PFSK-1 (cell line): ENCODE results near the gene MORN1.

ENCODE experiments used
- FOXP2 ChIP-seq: optimal IDR thresholded peaks from 2 replicates; pipeline ENCODE3; 2011; ENCODE audit warnings: borderline replicate concordance, control low read depth, inconsistent platforms; ENCODE audit not compliant: insufficient read depth; ENCODE audit errors: extremely low read length, extremely low read depth
- POLR2AphosphoS5 ChIP-seq: IDR thresholded peaks from 2 replicates; pipeline ENCODE4 v1.6.1; 2012; ENCODE audit warnings: low read depth, mild to moderate bottlenecking, control low read depth, low read length, moderate library complexity
- REST ChIP-seq, 2 experiments: IDR thresholded peaks; 2 replicates each; pipeline versions ENCODE4 v1.6.1 to v1.8.0; 2011 to 2012; ENCODE audit warnings: low read depth in 2 of 2, low read length in 2 of 2, control low read depth in 1 of 2, inconsistent platforms in 1 of 2, mild to moderate bottlenecking in 1 of 2, moderate library complexity in 1 of 2; ENCODE audit not compliant: insufficient read depth in 1 of 2
- SIN3A ChIP-seq: IDR thresholded peaks from 2 replicates; pipeline ENCODE4 v1.6.1; 2012; ENCODE audit warnings: mild to moderate bottlenecking, low read length, moderate library complexity, borderline replicate concordance; ENCODE audit not compliant: insufficient read depth
- TAF1 ChIP-seq: IDR thresholded peaks from 2 replicates; pipeline ENCODE4 v1.6.1; 2012; ENCODE audit warnings: low read length, control low read depth, borderline replicate concordance; ENCODE audit not compliant: insufficient read depth

MORN1 gene

DNA sequence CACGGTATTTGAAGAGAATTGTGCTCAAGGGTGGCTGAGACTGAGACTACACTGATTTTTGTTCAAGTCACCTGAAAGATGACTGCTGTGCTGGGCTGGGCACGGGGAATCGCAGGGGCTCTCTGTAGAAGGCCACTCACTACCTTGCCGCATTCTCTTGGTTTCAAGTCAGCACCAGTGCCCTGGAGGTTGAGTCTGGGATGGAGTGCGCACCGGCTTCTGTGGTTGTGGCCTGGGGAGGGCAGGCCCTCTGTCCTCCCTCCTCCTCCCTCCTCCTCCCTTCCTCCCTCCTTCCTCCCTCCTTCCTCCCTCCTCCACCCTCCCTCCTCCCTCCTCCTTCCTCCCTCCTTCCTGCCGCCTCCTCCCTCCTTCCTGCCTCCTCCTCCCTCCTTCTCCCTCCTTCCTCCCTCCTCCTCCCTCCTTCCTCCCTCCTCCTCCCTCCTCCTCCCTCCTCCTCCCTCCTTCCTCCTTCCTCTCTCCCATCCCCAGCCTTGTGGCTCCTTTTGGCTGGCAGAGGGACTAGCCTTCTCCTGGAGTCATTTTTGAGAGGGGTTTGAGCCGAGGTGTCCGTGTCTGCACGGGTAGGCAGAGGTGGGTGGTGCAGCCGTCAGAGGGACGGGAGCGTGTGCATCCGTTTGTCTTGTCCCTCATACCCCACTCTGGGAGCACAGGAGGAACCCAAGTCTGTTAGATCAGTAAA lies 9.7 kb upstream of the MORN1 start:
- TF ChIP-seq FOXP2 (no peak), TAF1 (no peak), SIN3A (no peak), POLR2AphosphoS5 (no peak), REST (IDR thresholded peaks at IDR 0.05; ENCODE audit: insufficient read depth in 1 of 2, low read depth in 2 of 2, low read length in 2 of 2) (no peak)

DNA sequence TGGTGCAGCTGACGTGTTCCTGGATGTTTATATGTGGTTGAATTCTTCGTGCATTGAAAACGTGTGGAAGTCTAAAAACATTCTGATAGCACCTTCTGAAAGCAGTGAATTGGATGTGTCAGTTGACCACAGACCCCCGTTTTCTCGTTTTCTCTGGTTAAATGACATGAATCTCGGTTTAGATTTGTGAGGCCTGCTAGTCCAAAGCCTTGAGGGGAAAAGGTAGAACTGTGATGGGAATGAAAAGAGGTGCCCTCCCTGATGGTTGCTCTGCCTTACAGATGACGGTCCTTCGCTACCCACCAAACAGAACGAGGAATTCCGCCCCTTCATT lies 9.2 kb upstream of the MORN1 start:
- TF ChIP-seq POLR2AphosphoS5 (no peak), TAF1 (no peak)

DNA sequence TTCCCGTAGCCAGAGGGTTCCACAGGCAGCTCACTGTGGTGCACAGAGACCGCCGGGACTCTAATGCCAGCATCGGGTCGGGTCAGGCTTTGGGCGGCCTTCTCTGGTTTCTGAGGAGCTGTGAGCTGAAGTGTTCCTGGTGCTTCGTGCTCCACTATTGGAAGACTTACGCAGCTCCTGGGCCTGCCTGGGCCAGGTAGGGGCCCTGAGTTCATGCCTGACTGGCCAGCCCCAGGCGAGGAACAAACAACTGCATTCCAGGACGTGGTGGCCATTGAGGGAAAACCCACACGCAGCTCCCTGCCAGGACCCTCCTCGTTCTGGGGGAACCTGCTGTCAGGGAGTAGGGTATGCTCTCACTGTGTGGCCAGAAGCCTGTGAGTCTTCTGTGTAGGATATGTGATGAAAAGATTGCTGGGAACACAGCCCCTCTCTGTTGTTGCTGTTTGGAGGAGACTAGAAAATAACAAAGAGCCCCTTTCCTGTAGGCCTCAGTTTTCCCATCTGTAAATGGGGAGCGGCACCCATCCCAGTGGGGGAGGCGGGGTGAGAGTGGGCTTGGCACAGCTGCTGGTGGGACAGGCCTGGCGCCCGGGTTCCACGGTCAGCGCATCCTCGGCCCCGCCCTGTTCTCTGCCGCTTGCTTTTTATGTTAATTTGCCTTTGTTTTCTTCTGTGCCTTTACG lies 8.7 kb upstream of the MORN1 start:
- TF ChIP-seq POLR2AphosphoS5: no peak

DNA sequence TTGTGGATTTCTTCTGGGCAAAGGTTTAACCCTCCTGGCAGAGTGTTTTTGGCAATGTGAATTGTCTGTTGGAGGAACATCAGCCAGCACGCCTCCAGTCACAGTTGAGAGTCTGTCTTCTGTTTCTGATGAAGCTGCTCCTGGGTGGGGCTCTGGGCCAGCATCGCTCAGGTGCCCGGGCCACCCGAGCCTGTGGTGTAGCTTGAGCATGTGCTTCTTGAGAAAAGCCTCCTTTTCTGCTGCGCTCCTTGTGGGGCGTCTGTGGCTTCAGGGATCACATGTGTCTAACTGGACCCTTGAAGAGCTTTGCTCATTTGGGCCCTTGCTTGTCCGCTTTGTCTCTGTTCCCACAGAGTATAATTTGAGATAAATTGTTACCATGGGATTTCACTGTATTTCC lies 7.5 kb upstream of the MORN1 start:
- no peak for TF ChIP-seq SIN3A
- no peak for TF ChIP-seq REST (IDR thresholded peaks at IDR 0.05; ENCODE audit: insufficient read depth in 1 of 2, low read depth in 2 of 2, low read length in 2 of 2)
- TF ChIP-seq POLR2AphosphoS5: no peak
- TF ChIP-seq TAF1: no peak
- TF ChIP-seq FOXP2: no peak

DNA sequence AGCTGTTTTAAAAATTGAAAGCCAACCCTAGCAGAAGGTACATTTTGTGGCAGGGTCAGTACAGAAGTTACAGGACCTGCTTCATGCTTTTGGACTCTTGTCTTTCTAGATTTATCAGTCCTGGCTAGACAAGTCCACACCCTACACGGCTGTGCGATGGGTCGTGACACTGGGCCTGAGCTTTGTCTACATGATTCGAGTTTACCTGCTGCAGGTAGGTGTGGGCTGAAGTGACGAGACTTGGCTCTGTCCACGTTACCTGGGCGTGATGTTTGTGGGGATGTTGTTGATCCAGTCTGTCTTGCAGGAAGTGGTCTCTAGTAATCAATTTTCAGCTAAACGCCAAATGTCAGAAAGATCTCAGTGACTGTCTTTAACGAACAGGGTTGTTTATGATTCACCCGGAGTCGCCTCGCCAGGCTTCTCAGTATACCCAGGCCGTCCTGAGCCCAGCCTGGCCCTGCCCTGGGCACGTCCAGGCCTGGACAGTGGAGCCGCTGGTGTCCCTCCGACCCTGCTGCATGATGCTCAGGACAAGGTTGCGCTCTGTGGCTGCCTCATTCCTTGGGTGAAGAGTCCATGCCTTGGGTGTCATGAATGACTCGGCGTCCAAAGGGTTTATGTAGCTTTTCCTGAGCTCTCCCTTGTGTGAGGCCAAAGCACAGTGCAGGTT lies 5.8 kb upstream of the MORN1 start:
- TF ChIP-seq TAF1 (no peak), SIN3A (no peak), FOXP2 (no peak), REST (IDR thresholded peaks at IDR 0.05; ENCODE audit: insufficient read depth in 1 of 2, low read depth in 2 of 2, low read length in 2 of 2) (no peak), POLR2AphosphoS5 (no peak)

DNA sequence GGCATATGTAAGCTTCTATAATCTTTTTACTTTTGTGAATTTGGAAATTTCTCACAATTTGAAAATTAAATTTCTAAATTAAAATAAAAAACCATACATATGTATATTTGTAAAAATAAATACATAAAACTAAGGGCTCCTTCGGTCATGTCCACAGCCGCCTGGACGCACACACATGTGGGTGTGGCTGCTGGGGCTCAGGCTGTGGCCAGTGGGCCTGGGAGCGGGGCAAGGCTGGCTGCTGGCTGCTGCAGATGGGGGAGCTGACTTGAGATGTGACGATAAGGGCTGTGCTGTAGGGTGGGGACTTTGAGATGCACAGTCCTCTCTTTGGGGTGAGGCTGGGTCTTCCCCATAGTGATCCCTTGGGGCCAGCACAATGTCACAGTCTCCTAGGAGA lies 5.1 kb upstream of the MORN1 start:
- TF ChIP-seq TAF1: no peak
- TF ChIP-seq REST (IDR thresholded peaks at IDR 0.05; ENCODE audit: insufficient read depth in 1 of 2, low read depth in 2 of 2, low read length in 2 of 2): no peak
- no peak for TF ChIP-seq POLR2AphosphoS5
- no peak for TF ChIP-seq SIN3A
- TF ChIP-seq FOXP2: no peak
